HL-60/S4 (cell line): ENCODE data around the gene PARD3B.

ENCODE experiments used
- in situ Hi-C: fragments of 300-500 bp; cut with MboI; formaldehyde crosslinking; loops from 2 replicates; pipeline ENCODE4 v1.14.3; 2022; ENCODE audit warnings: low sequenced_read_pairs

Gene PARD3B, protein sequence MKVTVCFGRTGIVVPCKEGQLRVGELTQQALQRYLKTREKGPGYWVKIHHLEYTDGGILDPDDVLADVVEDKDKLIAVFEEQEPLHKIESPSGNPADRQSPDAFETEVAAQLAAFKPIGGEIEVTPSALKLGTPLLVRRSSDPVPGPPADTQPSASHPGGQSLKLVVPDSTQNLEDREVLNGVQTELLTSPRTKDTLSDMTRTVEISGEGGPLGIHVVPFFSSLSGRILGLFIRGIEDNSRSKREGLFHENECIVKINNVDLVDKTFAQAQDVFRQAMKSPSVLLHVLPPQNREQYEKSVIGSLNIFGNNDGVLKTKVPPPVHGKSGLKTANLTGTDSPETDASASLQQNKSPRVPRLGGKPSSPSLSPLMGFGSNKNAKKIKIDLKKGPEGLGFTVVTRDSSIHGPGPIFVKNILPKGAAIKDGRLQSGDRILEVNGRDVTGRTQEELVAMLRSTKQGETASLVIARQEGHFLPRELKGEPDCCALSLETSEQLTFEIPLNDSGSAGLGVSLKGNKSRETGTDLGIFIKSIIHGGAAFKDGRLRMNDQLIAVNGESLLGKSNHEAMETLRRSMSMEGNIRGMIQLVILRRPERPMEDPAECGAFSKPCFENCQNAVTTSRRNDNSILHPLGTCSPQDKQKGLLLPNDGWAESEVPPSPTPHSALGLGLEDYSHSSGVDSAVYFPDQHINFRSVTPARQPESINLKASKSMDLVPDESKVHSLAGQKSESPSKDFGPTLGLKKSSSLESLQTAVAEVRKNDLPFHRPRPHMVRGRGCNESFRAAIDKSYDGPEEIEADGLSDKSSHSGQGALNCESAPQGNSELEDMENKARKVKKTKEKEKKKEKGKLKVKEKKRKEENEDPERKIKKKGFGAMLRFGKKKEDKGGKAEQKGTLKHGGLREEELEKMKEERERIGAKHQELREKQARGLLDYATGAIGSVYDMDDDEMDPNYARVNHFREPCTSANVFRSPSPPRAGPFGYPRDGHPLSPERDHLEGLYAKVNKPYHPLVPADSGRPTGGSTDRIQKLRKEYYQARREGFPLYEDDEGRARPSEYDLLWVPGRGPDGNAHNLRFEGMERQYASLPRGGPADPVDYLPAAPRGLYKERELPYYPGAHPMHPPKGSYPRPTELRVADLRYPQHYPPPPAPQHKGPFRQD (N-terminal part only)

DNA sequence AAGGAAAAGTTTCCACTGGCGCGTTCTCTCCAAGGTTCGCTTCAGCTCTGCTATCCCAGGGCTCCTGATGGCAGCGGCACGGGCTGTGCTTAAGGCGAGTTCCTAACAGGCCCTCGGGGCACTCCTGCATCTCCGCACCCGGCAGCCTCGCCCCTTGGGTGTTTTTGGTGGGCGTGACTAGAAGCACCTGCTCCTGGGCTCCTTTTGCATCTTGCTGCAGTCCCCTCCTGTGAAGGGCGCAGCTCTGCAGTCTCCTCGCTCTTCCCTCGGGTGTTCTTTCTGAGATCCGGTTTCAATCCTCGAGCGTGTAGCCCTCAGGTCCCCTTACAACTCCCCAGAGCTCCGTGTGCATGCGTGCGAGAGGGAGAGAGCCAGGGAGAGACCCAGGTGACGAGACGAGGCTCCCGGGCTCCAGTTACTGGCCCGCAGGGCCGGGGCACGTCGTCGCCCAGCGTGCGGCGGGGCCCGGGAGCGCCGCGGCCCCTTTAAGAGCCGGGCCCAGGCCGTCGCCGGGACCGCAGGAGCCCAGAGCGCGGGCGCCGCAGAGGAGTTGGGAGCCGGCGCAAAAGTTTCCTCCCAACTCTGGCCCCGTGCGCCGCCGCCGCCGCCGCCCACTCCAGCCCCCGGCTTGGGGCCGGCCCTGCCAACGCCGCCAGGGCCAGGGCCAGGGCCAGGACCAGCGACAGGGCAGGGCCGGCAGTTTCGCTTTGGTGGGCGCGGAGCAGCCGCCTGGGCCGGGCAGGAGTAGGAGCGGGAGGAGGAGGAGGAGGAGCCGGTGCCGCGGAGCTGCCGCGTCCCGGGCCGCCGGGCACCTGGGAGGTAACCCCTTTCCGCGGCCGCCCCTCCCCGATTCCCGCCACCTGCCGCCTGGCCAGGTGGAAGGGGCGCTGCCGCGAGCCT is at the start of gene PARD3B:
Gene PARD3B (plus strand): TSS at position 515 of the 900 bp plus-strand sequence. CDS start 525 bp downstream, outside the sequence.
- in situ Hi-C loops: no loop called here

DNA sequence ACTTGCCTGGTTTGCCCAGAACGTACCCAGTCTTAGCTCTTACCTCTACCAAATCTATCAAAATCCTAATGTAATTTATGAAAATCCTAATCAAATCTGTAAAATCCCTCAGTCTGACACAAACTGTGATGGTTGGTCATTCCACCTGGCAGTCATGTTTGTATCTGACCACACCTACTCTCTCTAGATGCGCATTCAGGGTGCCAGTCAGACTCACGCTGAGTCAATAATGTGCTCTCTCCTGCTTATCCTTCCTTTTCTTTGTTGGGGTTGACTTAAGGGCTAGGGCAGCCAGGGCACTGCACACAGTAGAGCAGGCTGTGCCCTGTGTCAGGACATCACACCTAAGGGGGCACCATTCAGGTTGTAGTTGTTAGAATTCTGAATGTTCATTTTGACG is 48.5 kb upstream of the PARD3B start:
- in situ Hi-C loops: no loop called here

DNA sequence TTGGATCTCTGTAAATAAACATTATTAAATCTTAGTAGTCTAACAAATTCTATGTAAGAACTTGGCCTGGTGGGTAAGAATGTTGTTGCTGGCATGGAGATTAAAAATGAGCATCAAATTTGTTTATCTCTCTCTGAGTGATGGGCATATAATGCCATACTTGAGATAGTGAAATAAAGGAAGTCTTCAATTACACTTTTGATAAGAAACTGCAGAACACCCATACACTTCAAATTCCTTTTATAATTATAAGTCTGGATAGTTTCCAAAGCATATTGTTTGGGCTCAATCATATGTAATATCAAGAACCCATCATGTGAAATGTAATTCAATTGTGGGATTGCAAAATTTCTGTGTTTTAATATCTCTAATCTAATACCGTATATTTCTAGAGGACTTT is 47.4 kb upstream of the PARD3B start:
- in situ Hi-C loops: no loop called here

DNA sequence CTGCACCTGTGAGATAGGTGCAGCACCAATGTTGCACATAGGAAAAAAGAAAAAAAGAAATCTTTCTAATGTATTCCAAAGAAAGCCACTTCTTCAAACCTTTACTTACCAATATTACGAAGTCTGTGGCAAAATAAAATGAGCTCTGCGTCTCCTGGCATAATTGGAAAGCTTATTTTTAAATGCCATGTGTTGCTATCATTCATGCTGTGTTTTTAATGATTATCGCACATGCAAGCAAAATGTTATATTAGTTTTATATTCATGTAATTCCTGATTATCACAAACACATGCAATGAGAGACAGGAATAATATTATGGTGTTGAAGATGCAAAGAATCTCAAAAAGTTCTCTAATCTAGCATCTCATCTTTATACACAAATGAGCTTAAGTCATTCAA is 47.0 kb upstream of the PARD3B start:
- in situ Hi-C loops: no loop called here

DNA sequence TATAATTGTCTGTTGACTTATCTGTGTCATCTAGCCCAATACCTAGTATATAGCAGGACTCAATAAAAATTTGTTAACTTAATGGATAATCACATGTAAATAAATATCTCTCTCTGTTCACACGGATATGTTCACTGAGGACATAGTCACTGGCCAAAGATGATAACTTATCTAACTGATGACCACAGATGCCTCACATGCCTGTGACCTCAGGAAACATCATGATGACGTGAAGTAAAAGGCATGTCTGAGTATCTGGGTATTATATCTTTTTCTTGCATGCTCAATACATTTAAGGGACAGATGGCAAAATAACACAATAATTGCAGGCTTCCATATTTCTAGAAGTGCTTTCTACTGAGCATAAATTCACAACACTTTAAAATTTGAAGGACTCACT is 41.4 kb upstream of the PARD3B start:
- in situ Hi-C loops: no loop called here

DNA sequence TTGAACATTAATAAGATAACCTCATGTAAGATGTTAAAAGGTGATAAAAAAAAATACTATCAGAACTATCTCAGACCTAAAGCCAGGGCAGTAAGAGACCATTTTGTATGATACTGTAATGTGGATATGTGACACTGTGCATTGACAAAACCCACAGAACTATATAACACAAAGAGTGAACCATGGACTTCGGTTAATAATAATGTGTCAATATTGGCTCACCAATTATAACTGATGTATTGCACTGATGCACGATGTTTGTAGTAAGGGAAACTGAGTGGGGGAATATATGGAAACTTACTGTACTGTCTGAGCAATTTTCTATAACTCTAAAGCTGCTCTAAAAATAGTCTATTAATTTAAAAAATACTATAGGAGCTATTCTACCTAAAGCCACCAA is 40.7 kb upstream of the PARD3B start:
- in situ Hi-C loops: no loop called here

DNA sequence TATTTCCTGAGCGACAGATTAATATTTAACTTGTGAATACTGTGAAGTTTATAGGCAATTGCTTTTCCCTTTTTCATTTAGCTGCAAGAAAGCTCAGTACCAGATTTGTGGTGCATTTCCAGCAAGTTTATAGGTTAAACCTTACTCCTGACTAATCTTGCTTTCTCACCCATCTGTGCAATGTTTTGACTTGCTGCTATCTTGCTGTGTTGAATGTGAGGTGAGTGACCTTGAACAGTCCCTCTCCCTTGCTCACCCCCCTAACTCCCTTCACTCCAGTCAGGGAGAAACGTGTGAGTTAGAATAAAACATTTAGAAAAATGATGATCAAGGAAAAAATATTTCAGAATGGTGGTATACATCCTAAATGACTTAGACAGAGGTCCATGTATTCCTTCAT is 39.8 kb upstream of the PARD3B start:
- in situ Hi-C loops: no loop called here

DNA sequence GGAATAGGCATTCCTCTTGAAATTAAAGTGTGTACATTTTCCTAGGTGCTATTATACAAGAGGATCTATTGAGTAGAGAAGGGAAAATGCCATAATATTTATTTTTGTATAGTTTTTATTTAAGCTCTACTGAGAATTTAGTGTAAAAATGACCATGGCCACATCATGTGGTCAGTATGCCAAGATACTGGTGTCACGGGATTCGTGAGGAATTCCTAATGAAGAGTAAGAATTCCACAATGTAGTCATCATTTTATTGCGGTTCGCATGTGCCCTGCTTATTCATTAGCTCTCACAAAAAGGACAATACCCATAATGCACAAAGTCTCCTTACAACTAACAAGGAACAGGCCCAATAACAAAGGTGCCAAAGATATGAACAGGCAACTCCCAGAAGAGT is 39.3 kb upstream of the PARD3B start:
- in situ Hi-C loops: no loop called here

DNA sequence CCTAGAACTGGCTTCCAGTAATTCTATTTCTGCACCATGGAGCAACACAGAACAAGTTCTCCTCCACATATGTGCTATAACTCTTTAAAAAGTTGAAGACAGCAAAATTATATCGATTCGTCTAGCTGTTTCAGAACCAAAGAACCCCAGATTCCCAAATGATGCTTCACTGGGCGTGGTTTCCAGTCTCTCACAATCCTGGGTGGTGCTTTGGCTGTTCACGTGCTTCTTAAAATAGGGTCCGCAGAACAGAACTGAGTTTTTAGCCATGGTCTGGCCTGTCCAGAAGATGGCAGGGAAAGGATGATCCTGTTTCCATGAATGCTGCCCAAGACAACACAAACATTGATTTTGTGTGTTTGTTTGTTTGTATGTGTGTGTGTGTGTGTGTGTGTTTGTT is 37.6 kb upstream of the PARD3B start:
- in situ Hi-C loops: no loop called here

DNA sequence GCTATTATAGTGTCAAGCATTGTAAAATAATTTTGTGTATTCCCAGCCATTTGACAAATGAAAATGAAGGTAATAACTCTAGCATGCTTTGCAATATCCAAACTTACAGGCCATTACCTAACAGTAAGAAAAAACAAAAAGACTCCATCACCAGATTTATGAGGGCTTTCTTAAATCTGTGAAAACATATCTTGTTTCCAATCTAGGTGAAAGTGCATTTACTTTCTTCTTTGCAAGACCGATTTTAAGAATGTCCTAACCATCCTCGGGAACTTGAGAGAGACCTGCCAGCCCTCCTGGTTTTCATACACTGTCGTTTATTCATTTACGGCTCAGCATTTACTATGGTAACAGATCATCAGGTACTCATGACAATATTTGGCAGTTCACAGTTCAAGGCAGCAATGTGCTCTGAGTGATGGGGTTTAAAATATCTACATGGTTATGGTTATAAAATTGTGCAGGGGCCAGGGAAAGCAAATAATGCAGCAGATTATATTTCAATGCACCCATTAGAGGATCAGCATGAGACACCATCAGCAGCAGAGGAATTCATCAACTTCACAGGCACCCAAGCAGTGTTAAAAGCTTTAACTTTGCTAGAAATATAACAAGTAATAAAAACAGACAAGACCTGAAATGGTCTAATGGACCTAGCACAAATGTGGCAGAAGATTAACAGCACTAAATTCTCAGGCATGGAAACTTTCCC is 34.4 kb upstream of the PARD3B start:
- in situ Hi-C loops: no loop called here

DNA sequence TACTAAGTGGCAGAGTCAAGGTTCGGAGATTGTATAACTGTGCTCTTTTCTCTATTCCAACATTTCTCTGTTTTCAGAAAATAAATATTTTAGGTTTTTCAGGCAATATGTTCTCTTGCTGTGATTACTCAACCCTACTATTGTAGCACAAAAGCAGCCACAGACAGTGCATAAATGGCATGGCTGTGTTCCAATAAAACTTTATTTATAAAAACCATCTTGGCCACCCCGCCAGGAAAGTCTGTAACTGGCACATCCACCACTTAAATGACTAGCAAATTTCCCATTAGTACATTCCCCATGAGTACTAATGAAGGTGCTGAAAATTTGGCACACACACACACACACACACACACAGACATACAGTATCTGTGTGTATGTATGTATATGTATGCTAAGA is 30.8 kb upstream of the PARD3B start:
- in situ Hi-C loops: no loop called here

DNA sequence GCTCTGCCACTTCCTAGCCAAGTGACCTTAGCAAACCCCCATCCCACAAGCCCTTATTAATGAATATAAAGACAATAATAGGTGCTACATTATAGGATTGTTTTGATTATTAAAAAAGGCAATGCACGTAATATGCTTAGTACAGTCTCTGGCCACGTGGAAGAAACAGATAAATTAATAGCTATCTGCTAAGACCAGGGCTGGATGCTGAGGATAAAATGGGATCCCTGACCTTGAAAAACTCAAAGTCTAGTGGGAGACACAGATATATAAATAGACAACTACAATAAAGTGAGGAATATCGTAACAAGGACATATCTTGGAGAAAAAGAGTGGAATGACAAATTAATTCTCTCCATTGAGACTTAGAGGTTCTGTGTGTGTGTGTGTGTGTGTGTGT is 29.9 kb upstream of the PARD3B start:
- in situ Hi-C loops: no loop called here

DNA sequence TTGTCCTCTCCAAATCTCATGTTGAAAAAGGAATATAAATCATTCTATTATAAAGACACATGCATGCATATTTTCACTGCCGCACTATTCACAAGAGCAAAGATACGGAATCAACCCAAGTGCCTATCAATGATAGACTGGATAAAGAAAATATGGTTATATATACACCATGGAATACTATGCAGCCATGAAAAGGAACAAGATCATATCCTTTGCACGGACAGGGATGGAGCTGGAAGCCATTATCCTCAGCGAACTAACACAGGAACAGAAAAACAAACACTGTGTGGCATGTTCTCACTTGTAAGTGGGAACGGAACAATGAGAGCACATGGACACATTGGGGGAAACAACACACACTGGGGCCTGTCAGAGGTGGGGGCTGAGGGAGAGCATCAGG is 28.1 kb upstream of the PARD3B start:
- in situ Hi-C loops: no loop called here

DNA sequence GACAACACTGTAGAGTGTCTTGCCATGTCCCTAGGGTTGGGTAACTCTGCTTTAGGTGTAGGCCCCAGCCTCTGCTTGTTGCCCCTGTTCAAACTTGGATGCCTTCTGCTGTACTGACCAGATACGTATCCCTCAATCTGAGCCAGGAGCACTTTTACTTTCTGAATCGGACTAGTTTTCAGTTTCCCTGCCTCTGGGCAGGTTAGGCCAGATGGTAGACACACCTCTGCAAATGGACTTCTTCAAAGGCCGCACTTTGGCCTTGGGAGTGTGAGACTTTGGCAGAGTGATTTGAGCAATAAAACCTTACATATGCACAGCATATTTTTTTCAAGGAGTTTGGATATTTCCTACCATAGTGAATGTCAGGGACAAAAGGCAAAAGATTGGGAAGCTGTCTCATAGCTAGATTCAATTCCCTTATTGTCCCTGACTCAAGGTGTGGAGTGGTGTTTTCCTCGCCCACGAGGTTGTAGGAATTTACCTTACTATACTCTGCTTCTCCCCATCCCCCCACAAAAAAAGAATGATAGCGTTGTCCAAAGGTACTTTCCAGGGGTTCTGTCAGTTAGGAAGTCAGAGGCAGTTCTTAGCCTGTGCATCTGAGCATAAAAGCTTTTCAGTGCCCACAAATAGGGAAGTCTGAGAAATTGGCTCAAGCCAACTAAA is 15.3 kb upstream of the PARD3B start:
- in situ Hi-C loops: no loop called here

DNA sequence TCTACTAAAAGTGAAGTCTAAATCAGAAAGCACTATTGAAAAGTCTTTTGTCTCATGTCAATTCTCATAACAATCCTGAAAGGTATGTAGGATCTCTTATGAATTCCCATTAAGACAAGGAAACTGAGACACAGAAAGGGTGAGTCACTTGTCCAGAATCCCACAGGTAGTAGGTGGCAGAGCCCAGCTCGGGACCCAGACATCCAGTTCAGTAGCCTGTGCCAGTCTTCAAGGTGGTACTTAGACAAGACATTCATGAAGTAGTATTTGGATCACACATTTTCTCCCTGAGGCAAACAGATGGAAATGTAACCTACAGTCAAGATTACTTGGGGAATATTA is 14.8 kb upstream of the PARD3B start:
- in situ Hi-C loops: no loop called here

DNA sequence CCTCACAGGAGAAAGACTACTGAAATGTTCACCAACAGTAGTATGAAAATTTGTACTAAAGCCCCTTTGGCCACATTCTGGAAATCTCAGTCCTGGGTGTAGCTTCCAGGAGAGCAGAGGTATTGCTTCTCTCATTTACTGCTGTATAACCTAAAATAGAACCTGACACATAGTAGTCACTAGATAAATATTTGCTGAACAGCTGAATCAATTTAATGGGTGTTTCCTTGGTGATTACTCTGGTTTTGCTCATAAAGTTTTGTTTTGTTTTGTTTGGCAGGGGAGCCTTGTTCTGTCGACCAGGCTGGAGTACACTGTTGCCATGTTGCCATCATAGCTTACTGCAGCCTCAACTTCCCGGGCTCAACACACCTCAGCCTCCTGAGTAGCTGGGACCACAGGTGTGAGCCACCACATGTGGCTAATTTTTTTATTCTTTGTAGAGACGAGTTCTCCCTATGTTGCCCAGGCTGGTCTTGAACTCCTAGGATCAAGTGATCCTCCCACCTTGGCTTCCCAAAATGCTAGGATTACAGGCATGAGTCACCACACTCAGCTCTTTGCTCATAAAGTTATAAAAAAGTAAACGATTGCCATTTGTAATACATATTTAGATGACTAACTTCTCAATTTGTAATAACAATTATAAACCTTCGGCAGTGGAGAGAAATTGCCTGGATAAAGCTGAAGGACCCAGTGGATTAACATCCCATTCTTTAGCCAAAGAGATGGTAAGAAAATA is 11.5 kb upstream of the PARD3B start:
- in situ Hi-C loops: no loop called here

DNA sequence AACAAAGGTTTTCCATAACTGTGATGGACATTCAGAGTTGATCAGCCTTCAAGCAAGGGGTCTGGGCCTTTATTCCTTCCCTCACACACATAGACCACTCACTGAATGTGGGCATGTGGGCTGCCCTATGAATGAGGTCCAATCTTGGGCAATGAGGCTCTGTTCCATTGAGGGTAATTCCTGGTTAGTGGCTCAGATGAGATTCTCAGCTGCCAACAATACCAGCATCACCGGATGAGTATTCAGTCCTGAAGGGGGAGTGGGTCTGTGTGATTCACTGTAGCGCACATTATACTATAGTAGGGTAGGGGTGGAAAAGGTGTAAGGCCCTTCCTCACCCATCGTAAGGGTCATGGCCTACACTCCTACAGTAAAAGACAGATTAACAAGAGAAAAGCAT is 9.9 kb upstream of the PARD3B start:
- in situ Hi-C loops: no loop called here

DNA sequence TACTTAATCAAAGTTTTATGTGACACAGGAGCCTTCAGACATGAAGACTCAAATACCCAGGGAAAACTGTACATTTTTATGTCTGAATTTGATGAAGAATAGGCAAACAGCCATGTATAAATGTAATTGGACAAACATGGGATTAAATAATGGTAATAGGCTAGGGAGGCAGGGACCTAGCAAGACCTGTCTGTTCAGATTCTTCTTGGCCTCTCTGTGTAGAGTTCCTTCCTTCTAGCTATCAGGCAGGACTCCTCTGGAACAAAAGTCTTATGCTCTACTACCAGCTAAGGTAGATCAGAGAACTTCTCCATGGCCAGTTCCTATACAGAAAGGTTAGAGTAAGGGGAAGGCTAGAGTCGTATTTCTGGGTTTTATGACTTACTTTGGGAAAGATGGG is 9.5 kb upstream of the PARD3B start:
- in situ Hi-C loops: no loop called here
